ENCODE results near the gene PRDM16.

GRCh38 chr1:3099861-3100260 lies 30.9 kb downstream of the PRDM16 start:
- no peak for TF ChIP-seq CTCF (IDR thresholded peaks at IDR 0.05; ENCODE audit: borderline replicate concordance, extremely low read depth, low read length, poor library complexity, severe bottlenecking)
- TF ChIP-seq EZH2 (IDR thresholded peaks at IDR 0.05; ENCODE audit: borderline replicate concordance, low read depth, low read length, severe bottlenecking) = no peak
